HL-60/S4 treated with phorbol 12-myristate 13-acetate at 8.2 ng/mL for 4 days and 3 days (cell line): ENCODE measurements around the gene GOLGA8K.
"Not testable (repeated sequence)": the region's sequence is repeated elsewhere in the genome, so short reads cannot be mapped to it uniquely, and the experiment has no call there.

ENCODE experiments used
- in situ Hi-C: fragments of 300-500 bp; cut with MboI; formaldehyde crosslinking; loops from 2 replicates; pipeline ENCODE4 v1.15.0; 2022; ENCODE audit warnings: low sequenced_read_pairs

Gene GOLGA8K

DNA sequence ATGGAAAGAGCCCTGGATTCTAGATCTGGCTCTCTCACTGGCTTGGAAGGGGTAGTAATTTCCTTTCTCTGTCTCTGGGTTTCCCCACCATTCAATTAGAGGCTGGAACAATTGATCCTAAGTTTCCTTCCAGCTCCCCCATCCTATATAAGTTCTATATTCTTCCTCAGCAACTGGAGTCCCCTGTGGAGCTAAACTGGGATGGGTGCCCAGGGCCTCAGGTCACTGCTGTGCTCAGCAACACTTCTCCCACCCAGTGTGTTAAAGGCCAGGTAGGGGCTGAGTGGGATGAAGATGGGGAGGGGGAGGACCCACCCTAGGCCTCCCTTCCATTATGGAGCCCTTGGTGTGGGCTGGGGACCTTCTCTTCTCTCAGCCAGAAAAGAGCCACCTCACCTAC is 46.2 kb downstream of the GOLGA8K start:
- in situ Hi-C loops, result not testable (repeated sequence)

DNA sequence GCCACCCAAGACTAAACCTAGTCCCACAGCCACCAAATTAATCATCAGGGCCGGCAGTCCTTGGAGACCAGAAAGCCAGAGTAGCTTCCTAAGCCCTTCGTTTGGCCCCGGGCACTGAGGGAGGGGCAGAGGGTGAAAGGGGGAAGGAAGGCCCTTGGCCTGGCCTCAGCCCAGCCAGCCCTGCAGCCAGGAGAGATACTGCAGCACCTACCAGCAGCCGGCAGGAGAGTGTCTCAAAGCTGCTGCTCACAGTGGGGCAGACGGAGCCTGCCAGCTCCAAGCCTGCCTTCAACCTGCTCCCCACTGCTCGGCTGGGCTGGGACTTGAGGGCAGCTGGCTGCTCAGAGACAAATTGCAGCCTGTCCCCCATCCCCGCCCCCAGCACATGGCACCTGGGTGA is 50.3 kb downstream of the GOLGA8K start:
- in situ Hi-C loops, result not testable (repeated sequence)

DNA sequence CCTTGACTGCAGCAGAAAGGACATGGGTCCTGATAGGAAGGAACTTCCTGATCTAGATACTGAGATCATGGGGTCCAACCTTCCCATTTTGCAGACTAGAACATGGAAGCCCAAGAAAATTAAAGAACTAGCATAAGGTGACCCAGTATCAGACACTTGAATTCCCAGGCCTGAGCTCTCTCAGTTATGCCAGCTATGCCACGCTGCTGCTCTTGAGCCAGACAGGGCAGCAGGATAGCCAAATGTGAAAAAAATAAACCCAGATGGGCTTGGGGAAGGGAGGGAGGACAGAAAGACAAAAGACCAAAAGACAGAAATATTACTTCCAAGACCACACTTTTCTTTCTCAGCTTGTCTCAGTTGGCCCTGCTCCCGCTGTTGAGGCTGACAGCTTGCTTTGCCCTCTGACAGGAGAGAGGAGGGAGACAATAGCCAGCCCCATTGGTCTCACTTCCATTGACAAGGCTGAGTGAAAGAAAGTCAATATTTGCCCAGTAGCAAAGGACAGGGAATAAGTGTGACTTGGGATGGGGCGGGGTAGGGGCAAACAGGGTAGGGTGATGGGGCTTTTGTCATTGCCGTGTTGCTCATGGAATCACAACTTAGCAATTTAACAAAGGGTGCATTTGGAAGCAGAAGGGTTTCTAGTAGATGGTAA is 52.4 kb downstream of the GOLGA8K start:
- in situ Hi-C loops, result not testable (repeated sequence)

DNA sequence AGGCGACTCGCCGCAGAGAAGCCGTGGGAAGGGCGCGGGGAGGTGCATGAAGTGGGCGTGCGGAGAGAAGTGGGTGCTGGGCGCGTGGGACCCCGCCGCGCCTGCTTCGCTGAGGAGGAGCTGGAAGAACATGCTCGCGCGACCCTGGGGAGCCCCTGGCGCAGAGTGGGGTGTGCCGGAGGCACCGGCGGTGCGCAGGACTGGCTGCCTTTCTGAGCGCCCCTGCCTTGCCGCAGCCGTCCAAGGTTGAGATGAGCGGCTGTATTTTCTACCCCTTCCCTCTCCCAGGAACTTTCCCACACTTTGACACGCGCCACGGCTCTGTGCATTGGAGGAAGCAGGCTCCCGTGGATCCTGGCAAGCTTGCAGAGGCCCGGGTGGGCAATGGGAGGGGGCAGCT is 56.1 kb downstream of the GOLGA8K start:
- in situ Hi-C loops, result not testable (repeated sequence)

DNA sequence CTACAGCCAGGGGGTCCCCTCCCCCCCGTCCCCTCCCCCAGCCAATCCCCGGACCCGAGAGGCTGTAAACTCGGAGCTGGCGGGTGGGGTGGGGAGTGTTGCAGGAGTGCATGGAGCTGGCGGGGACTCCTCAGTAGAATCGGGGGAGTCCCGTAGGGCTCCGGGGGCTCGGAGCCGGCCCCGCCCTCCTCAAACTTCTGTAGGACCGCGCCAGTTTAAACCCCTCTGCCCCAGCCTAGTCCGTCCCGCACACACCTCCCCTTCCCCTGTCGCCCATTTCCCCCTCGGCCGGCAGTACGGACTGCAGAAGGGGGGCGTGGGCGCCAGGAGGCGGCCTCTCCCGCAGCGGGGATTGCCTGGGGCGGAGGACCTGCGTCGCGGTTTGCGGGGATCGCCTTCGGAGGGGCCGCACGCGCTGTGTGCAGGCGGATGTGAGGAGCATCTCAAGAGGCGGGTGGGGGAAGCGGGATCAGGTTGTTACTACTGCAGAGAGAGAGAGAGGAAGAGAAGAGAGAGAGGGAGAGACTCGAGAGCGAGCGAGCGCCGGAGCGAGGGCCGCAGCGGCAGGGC is 57.0 kb downstream of the GOLGA8K start:
- in situ Hi-C loops, result not testable (repeated sequence)

DNA sequence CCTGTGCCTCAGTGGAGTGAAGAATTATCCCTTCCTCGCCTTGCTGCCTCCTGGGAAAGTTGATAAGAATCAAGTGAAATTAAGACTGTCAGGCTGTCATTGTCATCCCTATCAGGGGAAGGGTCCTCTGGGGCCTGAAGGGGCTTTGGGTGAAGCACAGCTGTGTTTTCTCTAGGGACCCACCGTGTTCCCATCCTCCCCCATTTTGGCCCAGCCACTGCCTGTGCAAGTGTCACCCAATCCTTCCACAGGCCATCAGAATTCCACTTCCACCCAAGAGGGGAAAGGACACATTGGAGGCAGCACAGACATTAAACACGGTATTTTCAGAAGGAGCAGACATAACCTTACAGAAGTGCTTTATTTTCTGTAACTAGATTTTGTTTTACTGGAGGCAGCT is 59.2 kb downstream of the GOLGA8K start:
- in situ Hi-C loops, result not testable (repeated sequence)
